ENCODE results near the gene NCOA3.

DNA sequence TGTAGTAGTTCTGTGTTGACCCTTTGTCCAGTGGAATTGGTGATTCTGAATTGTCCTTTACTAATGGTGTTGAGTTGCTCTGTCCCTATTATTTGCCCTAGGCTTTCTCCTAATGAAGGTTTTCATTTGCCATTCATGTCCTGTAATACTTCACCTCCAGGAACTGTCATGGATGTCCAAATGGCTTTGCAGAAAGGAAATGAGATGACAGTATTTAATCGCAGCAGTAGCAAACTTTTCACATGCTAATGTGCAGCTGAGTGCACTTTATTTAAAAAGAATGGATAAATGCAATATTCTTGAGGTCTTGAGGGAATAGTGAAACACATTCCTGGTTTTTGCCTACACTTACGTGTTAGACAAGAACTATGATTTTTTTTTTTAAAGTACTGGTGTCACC lies 152.2 kb downstream of the NCOA3 start:
- TF ChIP-seq, protein P1, sequence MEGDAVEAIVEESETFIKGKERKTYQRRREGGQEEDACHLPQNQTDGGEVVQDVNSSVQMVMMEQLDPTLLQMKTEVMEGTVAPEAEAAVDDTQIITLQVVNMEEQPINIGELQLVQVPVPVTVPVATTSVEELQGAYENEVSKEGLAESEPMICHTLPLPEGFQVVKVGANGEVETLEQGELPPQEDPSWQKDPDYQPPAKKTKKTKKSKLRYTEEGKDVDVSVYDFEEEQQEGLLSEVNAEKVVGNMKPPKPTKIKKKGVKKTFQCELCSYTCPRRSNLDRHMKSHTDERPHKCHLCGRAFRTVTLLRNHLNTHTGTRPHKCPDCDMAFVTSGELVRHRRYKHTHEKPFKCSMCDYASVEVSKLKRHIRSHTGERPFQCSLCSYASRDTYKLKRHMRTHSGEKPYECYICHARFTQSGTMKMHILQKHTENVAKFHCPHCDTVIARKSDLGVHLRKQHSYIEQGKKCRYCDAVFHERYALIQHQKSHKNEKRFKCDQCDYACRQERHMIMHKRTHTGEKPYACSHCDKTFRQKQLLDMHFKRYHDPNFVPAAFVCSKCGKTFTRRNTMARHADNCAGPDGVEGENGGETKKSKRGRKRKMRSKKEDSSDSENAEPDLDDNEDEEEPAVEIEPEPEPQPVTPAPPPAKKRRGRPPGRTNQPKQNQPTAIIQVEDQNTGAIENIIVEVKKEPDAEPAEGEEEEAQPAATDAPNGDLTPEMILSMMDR (conservative IDR thresholded peaks at IDR 0.05; ENCODE audit: low read depth, low read length): no peak
- TF ChIP-seq EZH2 (IDR thresholded peaks at IDR 0.05; ENCODE audit: low read length, unreplicated experiment) (no peak), EZH2phosphoT487 (IDR thresholded peaks at IDR 0.05; ENCODE audit: borderline replicate concordance, low read length) (no peak)
